H1 (cell line): ENCODE measurements around the gene SWI5. TPM values are rescaled to one million over a fixed set of nuclear protein-coding genes. Genes with fewer than 3 reads are reported as not detected.

ENCODE experiments used
- CTCF ChIA-PET: fragments of 300-600 bp; sonication (Branson Sonifier 250); formaldehyde crosslinking; loops from one replicate; lab custom pipeline; 2021; ENCODE audit not compliant: partially characterized antibody; lab: Charles Lee
- POLR2A ChIA-PET: fragments of 300-600 bp; sonication (Branson Sonifier 250); formaldehyde crosslinking; loops from one replicate; lab custom pipeline; 2021; ENCODE audit warnings: inconsistent platforms; ENCODE audit not compliant: partially characterized antibody; lab: Charles Lee
- DNase-seq, 2 experiments: peaks; one replicate each; pipeline versions ENCODE4 v3.0.0 to v3.0.0-alpha.2; 2010 to 2022; ENCODE audit warnings: low spot score in 2 of 2, low read depth in 1 of 2, mixed read lengths in 1 of 2
- FAIRE-seq: peaks from 2 replicates; lab custom pipeline; 2011; peaks lifted over from hg19 to GRCh38; lab: Jason Lieb, UNC
- H2AFZ ChIP-seq: 2 replicates; pipeline ENCODE4 v1.8.1; 2012; ENCODE audit warnings: low read length, inconsistent platforms
- H2AK5ac ChIP-seq: 2 replicates; pipeline ENCODE4 v1.6.1; 2013; ENCODE audit warnings: low read depth, low read length
- H2BK120ac ChIP-seq: replicated peaks from 2 replicates; pipeline ENCODE3; 2013; ENCODE audit warnings: low read depth, low read length, inconsistent platforms
- H2BK12ac ChIP-seq: 2 replicates; pipeline ENCODE4 v1.6.1; 2013; ENCODE audit warnings: low read depth, low read length
- H2BK15ac ChIP-seq: 2 replicates; pipeline ENCODE4 v1.6.1; 2013; ENCODE audit warnings: low read length
- H2BK20ac ChIP-seq: 2 replicates; pipeline ENCODE4 v1.6.1; 2013; ENCODE audit warnings: low read length
- H2BK5ac ChIP-seq: 2 replicates; pipeline ENCODE4 v1.6.1; 2013; ENCODE audit warnings: low read depth, low read length
- H3K14ac ChIP-seq: 2 replicates; pipeline ENCODE4 v1.6.1; 2013; ENCODE audit warnings: inconsistent platforms; ENCODE audit not compliant: insufficient read length
- H3K18ac ChIP-seq: 2 replicates; pipeline ENCODE4 v1.6.1; 2013; ENCODE audit warnings: low read length; ENCODE audit errors: extremely low read depth
- H3K23ac ChIP-seq: 2 replicates; pipeline ENCODE4 v1.6.1; 2013; ENCODE audit warnings: inconsistent platforms; ENCODE audit not compliant: insufficient read length
- H3K23me2 ChIP-seq: 2 replicates; pipeline ENCODE4 v1.6.1; 2013; ENCODE audit warnings: low read depth, low read length
- H3K27ac ChIP-seq: 2 replicates; pipeline ENCODE4 v1.6.1; 2011; ENCODE audit warnings: low read depth, low read length, inconsistent platforms
- H3K27me3 ChIP-seq, 4 experiments: replicated peaks in 1 of 4; 1 replicate in 1 of 4; 2 replicates in 3 of 4; pipeline versions ENCODE4 v1.6.1 to v1.8.1; 2011 to 2013; ENCODE audit warnings: low read length in 3 of 4, mild to moderate bottlenecking in 3 of 4, inconsistent platforms in 2 of 4, mixed read lengths in 2 of 4, moderate library complexity in 1 of 4; ENCODE audit not compliant: control insufficient read depth in 3 of 4, insufficient read depth in 3 of 4; ENCODE audit errors: extremely low read depth in 1 of 4
- H3K36me3 ChIP-seq, 4 experiments: 2 replicates each; pipeline versions ENCODE4 v1.6.1 to v1.8.1; 2011 to 2013; ENCODE audit warnings: mild to moderate bottlenecking in 4 of 4, low read length in 3 of 4, moderate library complexity in 2 of 4, control low read depth in 1 of 4, inconsistent platforms in 1 of 4; ENCODE audit not compliant: insufficient read depth in 4 of 4, control insufficient read depth in 2 of 4
- H3K4ac ChIP-seq: replicated peaks from 2 replicates; pipeline ENCODE3; 2013; ENCODE audit warnings: low read length, low read depth, mixed read lengths, inconsistent platforms; ENCODE audit not compliant: insufficient read length
- H3K4me1 ChIP-seq, 4 experiments: replicated peaks in 1 of 4; 1 replicate in 1 of 4; 2 replicates in 3 of 4; pipeline versions ENCODE4 v1.6.1 to v1.8.1; 2011 to 2013; ENCODE audit warnings: low read length in 3 of 4, inconsistent platforms in 2 of 4, mixed read lengths in 1 of 4; ENCODE audit not compliant: insufficient read depth in 4 of 4, control insufficient read depth in 3 of 4
- H3K4me2 ChIP-seq, 2 experiments: 2 replicates each; pipeline versions ENCODE4 v1.6.1 to v1.8.1; 2011 to 2013; ENCODE audit warnings: low read depth in 2 of 2, low read length in 2 of 2, control low read depth in 1 of 2, inconsistent platforms in 1 of 2, mild to moderate bottlenecking in 1 of 2; ENCODE audit not compliant: insufficient read depth in 1 of 2
- H3K4me3 ChIP-seq, 4 experiments: fragments of 200-600, 300-600 bp in 1 of 4; sonication (generic), shearing (Covaris generic), sonication (Bioruptor Twin) in 1 of 4; 2 replicates each; pipeline versions ENCODE4 v1.5.1 to v1.8.1; 2011 to 2016; ENCODE audit warnings: low read length in 4 of 4, low read depth in 3 of 4, control low read depth in 2 of 4, inconsistent platforms in 2 of 4, mild to moderate bottlenecking in 2 of 4, mixed read lengths in 1 of 4, moderate library complexity in 1 of 4; ENCODE audit not compliant: insufficient read depth in 2 of 4; ENCODE audit errors: extremely low read depth in 1 of 4
- H3K56ac ChIP-seq: replicated peaks from 2 replicates; pipeline ENCODE3; 2013; ENCODE audit warnings: low read depth, mild to moderate bottlenecking, mixed read lengths, low read length, inconsistent platforms; ENCODE audit not compliant: insufficient read length
- H3K79me1 ChIP-seq: 2 replicates; pipeline ENCODE4 v1.6.1; 2013; ENCODE audit warnings: low read depth, low read length, control low read depth
- H3K79me2 ChIP-seq, 2 experiments: 2 replicates each; pipeline versions ENCODE4 v1.6.1 to v1.8.1; 2012 to 2013; ENCODE audit warnings: low read length in 2 of 2, mild to moderate bottlenecking in 2 of 2, inconsistent platforms in 1 of 2; ENCODE audit not compliant: insufficient read depth in 2 of 2, control insufficient read depth in 1 of 2
- H3K9ac ChIP-seq, 4 experiments: replicated peaks in 1 of 4; 1 replicate in 1 of 4; 2 replicates in 3 of 4; pipeline versions ENCODE4 v1.6.1 to v1.8.1; 2011 to 2013; ENCODE audit warnings: low read depth in 3 of 4, low read length in 3 of 4, control low read depth in 2 of 4, mild to moderate bottlenecking in 2 of 4, moderate library complexity in 2 of 4, inconsistent platforms in 1 of 4; ENCODE audit errors: extremely low read depth in 1 of 4
- H3K9me3 ChIP-seq, 2 experiments: 2 replicates each; pipeline versions ENCODE4 v1.6.1 to v1.8.1; 2012 to 2013; ENCODE audit warnings: mild to moderate bottlenecking in 2 of 2, moderate library complexity in 2 of 2, control low read depth in 1 of 2, inconsistent platforms in 1 of 2, low read depth in 1 of 2, low read length in 1 of 2, mixed read lengths in 1 of 2; ENCODE audit not compliant: insufficient read depth in 2 of 2
- H4K20me1 ChIP-seq, 2 experiments: replicated peaks in 1 of 2; 2 replicates each; pipeline versions ENCODE3 to v1.8.1; 2011 to 2013; ENCODE audit warnings: inconsistent platforms in 2 of 2, low read length in 2 of 2, mild to moderate bottlenecking in 1 of 2; ENCODE audit not compliant: insufficient read depth in 2 of 2, control insufficient read depth in 1 of 2
- H4K5ac ChIP-seq: 2 replicates; pipeline ENCODE4 v1.6.1; 2013; ENCODE audit warnings: low read length, low read depth, mixed read lengths, inconsistent platforms; ENCODE audit not compliant: insufficient read length
- H4K8ac ChIP-seq: 2 replicates; pipeline ENCODE4 v1.8.0; 2013; ENCODE audit warnings: mild to moderate bottlenecking, moderate library complexity, low read length, inconsistent platforms; ENCODE audit not compliant: insufficient read depth; ENCODE audit errors: extremely low read depth
- H4K91ac ChIP-seq: replicated peaks from 2 replicates; pipeline ENCODE3; 2013; ENCODE audit warnings: low read length, mixed read lengths, inconsistent platforms; ENCODE audit not compliant: insufficient read length
- CREB1 ChIP-seq: IDR thresholded peaks from 2 replicates; pipeline ENCODE4 v1.6.1; 2012; ENCODE audit warnings: inconsistent platforms
- CTBP2 ChIP-seq: IDR thresholded peaks from 2 replicates; pipeline ENCODE4 v1.7.0; 2011; ENCODE audit warnings: borderline replicate concordance, mild to moderate bottlenecking, moderate library complexity, mixed read lengths, low read length; ENCODE audit not compliant: insufficient read depth, insufficient read length
- RFX5 ChIP-seq: IDR thresholded peaks from 2 replicates; pipeline ENCODE4 v1.6.1; 2011; ENCODE audit warnings: low read depth, low read length, improper control_type of control experiment, borderline replicate concordance
- WGBS, 2 experiments: shearing (Covaris generic) in 1 of 2; methylation state at CpG; one replicate each; pipeline versions ENCODE4 v1.1.6 to v1.1.7; 2013 to 2015; ENCODE audit warnings: low lambda C conversion rate in 2 of 2, mixed read lengths in 2 of 2, inconsistent platforms in 1 of 2, low coverage in 1 of 2, missing lambda C conversion rate in 1 of 2; ENCODE audit not compliant: insufficient replicate concordance in 2 of 2, insufficient coverage in 1 of 2, insufficient read length in 1 of 2; ENCODE audit errors: extremely low coverage in 1 of 2, missing lambda C conversion rate in 1 of 2; 5-methylcytosine and 5-hydroxymethylcytosine counted together
- polyA plus RNA-seq, 7 experiments: library from polyadenylated mRNA; depleted of rRNA in 3 of 7; stranded (reverse) in 5 of 7; unstranded in 2 of 7; fragments of >200 nt in 5 of 7; fragments of 200-250 nt in 2 of 7; gene quantifications; 1 replicate in 5 of 7; 2 replicates in 1 of 7; 4 replicates in 1 of 7; pipeline versions ENCODE4 v1.2.1 to v1.2.3, GENCODE V29; 2011 to 2013; ENCODE audit warnings: missing spikeins in 2 of 7, mixed read lengths in 2 of 7
- total RNA-seq: library from RNA; stranded (reverse); fragmentation: NEBNext Ultra II Directional; extraction: Animal tissue kit (Norgen Biotek cat#: 25700); gene quantifications from 2 replicates; pipeline ENCODE4 v1.2.1, GENCODE V29; 2021

SWI5 gene
- total and polyA plus RNA-seq, 2 of the 8 experiments (the other 6 are each of a cell fraction or from before 2014, with no cell fraction given), result 29.0 to 59.5 TPM

- H2BK20ac ChIP-seq, result no peak overlapping the region
- H3K79me1 ChIP-seq, result peaks cover 4% of the 10 kb centered on the region; the same call in 1 of the 2 replicates
- H3K27me3 ChIP-seq, result no peaks in the 10 kb centered on the region
- no peak overlapping the region for H2AFZ ChIP-seq
- H3K4me2 ChIP-seq, result peak overlapping the region; percentile 63 to 96
- POLR2A ChIA-PET, result interaction anchor here (0.6 to 3.3 kb wide), 13 partner anchors 9 to 231 kb away, joined by 3 to 11 read pairs (median 3); partner anchors contain the start of genes SLC27A4 and SPTAN1
- DNase-seq, result no peak
- peak overlapping the region; percentile 18; the same call in 1 of the 2 replicates for H4K8ac ChIP-seq
- no peak overlapping the region for H2BK120ac ChIP-seq
- no peak overlapping the region for H2BK15ac ChIP-seq
- H3K36me3 ChIP-seq, result peaks cover 0 to 19% (median 11%) of the 10 kb centered on the region in 4 experiments; a peak in 5 of 8 replicates
- no peak overlapping the region for H3K56ac ChIP-seq
- H3K23ac ChIP-seq, result no peak overlapping the region
- 90% methylated on average over 7 of the region's 7 CpGs; no CpG with 5 or more reads in 1 of the 2 experiments for WGBS, 2 experiments
- H4K5ac ChIP-seq, result no peak overlapping the region
- H3K4ac ChIP-seq, result no peak overlapping the region
- H3K9me3 ChIP-seq, result no peaks in the 10 kb centered on the region
- no peak overlapping the region for H4K91ac ChIP-seq
- H3K27ac ChIP-seq, result no peak overlapping the region
- no peak overlapping the region for H2AK5ac ChIP-seq
- H2BK5ac ChIP-seq, result no peak overlapping the region
- peaks cover 1 to 3% of the 10 kb centered on the region in 2 experiments for H4K20me1 ChIP-seq
- CTCF ChIA-PET, result interaction anchor here (0.9 to 1.8 kb wide), 8 partner anchors 12 to 98 kb away, joined by 3 to 5 read pairs (median 3); no protein-coding TSS in a partner anchor
- H3K18ac ChIP-seq, result no peak overlapping the region
- peak overlapping the region; percentile 86 to 100 (median 92) for H3K4me3 ChIP-seq
- no peaks in the 10 kb centered on the region; a peak in 3 of 7 replicates for H3K4me1 ChIP-seq
- no peak overlapping the region for H3K14ac ChIP-seq
- peak overlapping the region in 2 of 4 experiments; percentile 29 to 91; a peak in 4 of 7 replicates for H3K9ac ChIP-seq
- no peak overlapping the region for H2BK12ac ChIP-seq
- H3K23me2 ChIP-seq, result peaks cover 7% of the 10 kb centered on the region
- peaks cover 0 to 25% of the 10 kb centered on the region in 2 experiments; a peak in 2 of 4 replicates for H3K79me2 ChIP-seq
- FAIRE-seq, result no peak
- TF ChIP-seq CTBP2 (no peak), RFX5 (no peak), CREB1 (no peak)
These were observed 45.3 kb downstream of the SWI5 start for GRCh38 chr9:128321343-128321742.
